Suprapubic skin (tissue), 4 donors: Measurements from ENCODE around the gene LIPF. TPM values are rescaled to one million over a fixed set of nuclear protein-coding genes. Genes with fewer than 3 reads are reported as not detected.

Experiments used
- DNase-seq, 2 donors: peaks; one replicate each; pipeline ENCODE4 v3.0.0-alpha.2; 2019; ENCODE audit warnings: low spot score in 2 of 2
- H3K27ac ChIP-seq: fragments of 200-600 bp; sonication (generic); one replicate; pipeline ENCODE4 v1.5.1; 2019
- H3K27me3 ChIP-seq: fragments of 200-600 bp; sonication (generic); one replicate; pipeline ENCODE4 v1.5.1; 2019
- H3K36me3 ChIP-seq: fragments of 200-600 bp; sonication (generic); one replicate; pipeline ENCODE4 v1.5.1; 2019
- H3K4me1 ChIP-seq: fragments of 200-600 bp; sonication (generic); one replicate; pipeline ENCODE4 v1.5.1; 2019
- H3K4me3 ChIP-seq: fragments of 200-600 bp; sonication (generic); one replicate; pipeline ENCODE4 v1.5.1; 2019; ENCODE audit warnings: mild to moderate bottlenecking
- H3K9me3 ChIP-seq: fragments of 200-600 bp; sonication (generic); one replicate; pipeline ENCODE4 v1.5.1; 2019
- EP300 ChIP-seq: sonication (generic); formaldehyde crosslinking; IDR thresholded peaks from one replicate; pipeline ENCODE4 v1.6.1; 2017; ENCODE audit warnings: antibody characterized with exemption
- POLR2A ChIP-seq, 2 donors: fragments of 450-650 bp; IDR thresholded peaks; one replicate each; pipeline ENCODE4 v1.6.1; 2017; ENCODE audit warnings: antibody characterized with exemption in 2 of 2, mild to moderate bottlenecking in 2 of 2, moderate library complexity in 2 of 2
- POLR2AphosphoS5 ChIP-seq, 3 donors: sonication (generic); formaldehyde crosslinking; IDR thresholded peaks; one replicate each; pipeline ENCODE4 v1.6.1; 2017; ENCODE audit warnings: antibody characterized with exemption in 3 of 3
- WGBS: methylation state at CpG from one replicate; pipeline ENCODE4 v1.1.5; 2018; 5-methylcytosine and 5-hydroxymethylcytosine counted together
- total RNA-seq, 4 donors: library from RNA; depleted of rRNA; stranded (reverse); fragments of >200 nt; gene quantifications; one replicate each; pipeline ENCODE4 v1.1.0, GENCODE V29; 2016
- TF ChIP-seq, protein P1 (sequence below), 2 donors: fragments of 200-600 bp in 1 of 2; fragments of 450-650 bp in 1 of 2; sonication (generic) in 1 of 2; IDR thresholded peaks; one replicate each; pipeline ENCODE4 v1.5.1; 2016 to 2019; ENCODE audit warnings: antibody characterized with exemption in 2 of 2, mild to moderate bottlenecking in 1 of 2, moderate library complexity in 1 of 2

The LIPF gene
- total RNA-seq, 4 donors from 2014 or later = not detected

- Histone ChIP-seq H3K27ac (no peak overlapping the region), H3K9me3 (no peaks in the 10 kb centered on the region), H3K27me3 (no peaks in the 10 kb centered on the region), H3K4me1 (no peaks in the 10 kb centered on the region), H3K4me3 (no peak overlapping the region), H3K36me3 (no peaks in the 10 kb centered on the region)
- TF ChIP-seq, protein P1, sequence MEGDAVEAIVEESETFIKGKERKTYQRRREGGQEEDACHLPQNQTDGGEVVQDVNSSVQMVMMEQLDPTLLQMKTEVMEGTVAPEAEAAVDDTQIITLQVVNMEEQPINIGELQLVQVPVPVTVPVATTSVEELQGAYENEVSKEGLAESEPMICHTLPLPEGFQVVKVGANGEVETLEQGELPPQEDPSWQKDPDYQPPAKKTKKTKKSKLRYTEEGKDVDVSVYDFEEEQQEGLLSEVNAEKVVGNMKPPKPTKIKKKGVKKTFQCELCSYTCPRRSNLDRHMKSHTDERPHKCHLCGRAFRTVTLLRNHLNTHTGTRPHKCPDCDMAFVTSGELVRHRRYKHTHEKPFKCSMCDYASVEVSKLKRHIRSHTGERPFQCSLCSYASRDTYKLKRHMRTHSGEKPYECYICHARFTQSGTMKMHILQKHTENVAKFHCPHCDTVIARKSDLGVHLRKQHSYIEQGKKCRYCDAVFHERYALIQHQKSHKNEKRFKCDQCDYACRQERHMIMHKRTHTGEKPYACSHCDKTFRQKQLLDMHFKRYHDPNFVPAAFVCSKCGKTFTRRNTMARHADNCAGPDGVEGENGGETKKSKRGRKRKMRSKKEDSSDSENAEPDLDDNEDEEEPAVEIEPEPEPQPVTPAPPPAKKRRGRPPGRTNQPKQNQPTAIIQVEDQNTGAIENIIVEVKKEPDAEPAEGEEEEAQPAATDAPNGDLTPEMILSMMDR (IDR thresholded peaks at IDR 0.05) = no peak
- TF ChIP-seq POLR2A (IDR thresholded peaks at IDR 0.05) (no peak), POLR2AphosphoS5 (IDR thresholded peaks at IDR 0.05) (no peak), EP300 (no peak)
- WGBS = 93% methylated on average over 1 of the region's 1 CpG
- DNase-seq = no peak
Observed at GRCh38 chr10:88715517-88715916, 51.3 kb downstream of the LIPF start.

GRCh38 chr10:88721392-88721791, 57.1 kb downstream of the LIPF start:
- TF ChIP-seq POLR2AphosphoS5 (IDR thresholded peaks at IDR 0.05) = no peak
- TF ChIP-seq, protein P1 (IDR thresholded peaks at IDR 0.05) = no peak
- TF ChIP-seq POLR2A (IDR thresholded peaks at IDR 0.05) = no peak
- no peak for TF ChIP-seq EP300
- Histone ChIP-seq H3K36me3 (no peaks in the 10 kb centered on the region), H3K27ac (no peak overlapping the region), H3K9me3 (no peaks in the 10 kb centered on the region), H3K27me3 (no peaks in the 10 kb centered on the region), H3K4me1 (no peaks in the 10 kb centered on the region), H3K4me3 (no peak overlapping the region)
- WGBS = 70% methylated on average over 4 of the region's 4 CpGs
- no peak for DNase-seq

DNA sequence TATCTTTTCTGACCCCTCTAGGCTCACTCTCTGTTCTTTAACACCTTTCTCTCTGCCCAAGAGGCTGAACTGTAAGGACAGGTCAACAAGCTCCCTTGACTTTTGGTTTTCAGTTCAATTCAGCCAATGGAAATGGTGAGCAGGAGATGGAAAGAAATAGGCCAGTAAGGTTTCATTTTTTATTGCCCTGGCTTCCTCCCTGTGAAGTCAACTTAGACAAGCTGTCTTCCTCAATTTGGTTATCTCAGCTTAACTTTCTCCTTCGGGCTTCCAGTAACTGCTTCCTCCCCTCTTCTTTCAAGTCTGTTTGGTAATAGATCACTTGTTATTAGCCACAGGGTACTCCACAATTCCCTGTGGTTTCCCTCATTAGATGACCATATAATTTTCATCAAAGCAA, 61.6 kb downstream of the LIPF start:
- Histone ChIP-seq H3K27me3 (no peaks in the 10 kb centered on the region), H3K9me3 (no peaks in the 10 kb centered on the region), H3K4me1 (peaks cover 2% of the 10 kb centered on the region), H3K27ac (no peak overlapping the region), H3K4me3 (no peak overlapping the region), H3K36me3 (no peaks in the 10 kb centered on the region)
- DNase-seq = no peak
- TF ChIP-seq POLR2A (IDR thresholded peaks at IDR 0.05) (no peak), EP300 (no peak), POLR2AphosphoS5 (IDR thresholded peaks at IDR 0.05) (no peak)
- TF ChIP-seq, protein P1 (IDR thresholded peaks at IDR 0.05) = no peak
- 31% methylated on average over 1 of the region's 1 CpG for WGBS

GRCh38 chr10:88728107-88728763, 64.0 kb downstream of the LIPF start:
- H3K27me3 ChIP-seq = no peaks in the 10 kb centered on the region
- no peaks in the 10 kb centered on the region for H3K36me3 ChIP-seq
- no peaks in the 10 kb centered on the region for H3K9me3 ChIP-seq
- H3K4me3 ChIP-seq = no peak overlapping the region
- 77% methylated on average over 27 of the region's 30 CpGs for WGBS
- H3K27ac ChIP-seq = no peak overlapping the region
- DNase-seq = no peak
- TF ChIP-seq, protein P1 (IDR thresholded peaks at IDR 0.05) = peak in 1 of 2 donors; percentile 22
- TF ChIP-seq POLR2A (IDR thresholded peaks at IDR 0.05) (no peak), POLR2AphosphoS5 (IDR thresholded peaks at IDR 0.05) (no peak)
- peaks cover 5% of the 10 kb centered on the region for H3K4me1 ChIP-seq

Other genes with a start within 250 kb of the LIPF start
- 10 to 100 TPM in 3 of 4 donors, 1 to 10 TPM in 1; 9.8 to 23.7 (median 19.2) TPM for gene RNLS, start 81.1 kb upstream of the LIPF start, total RNA-seq
- gene LIPJ, start 77.7 kb upstream of the LIPF start, total RNA-seq = under 1 TPM; 0.15 to 0.48 (median 0.37) TPM
- 10 to 100 TPM in 3 of 4 donors, 1 to 10 TPM in 1; 2.6 to 23.4 (median 18.0) TPM for gene LIPK, start 41.8 kb downstream of the LIPF start, total RNA-seq
- 10 to 100 TPM in 3 of 4 donors, 1 to 10 TPM in 1; 7.2 to 42.8 (median 30.1) TPM for gene LIPN, start 95.6 kb downstream of the LIPF start, total RNA-seq
- 10 to 100 TPM; 16.7 to 34.9 (median 29.4) TPM for gene LIPM, start 138.3 kb downstream of the LIPF start, total RNA-seq
- gene ANKRD22, start 187.4 kb downstream of the LIPF start, total RNA-seq = 10 to 100 TPM; 19.6 to 30.1 (median 29.3) TPM
- 10 to 100 TPM; 13.3 to 35.8 (median 14.2) TPM for gene STAMBPL1, start 215.8 kb downstream of the LIPF start, total RNA-seq